ENCODE data around the gene SPAG9.
"Not testable (repeated sequence)": the region's sequence is repeated elsewhere in the genome, so short reads cannot be mapped to it uniquely, and the experiment has no call there.

The SPAG9 gene

DNA sequence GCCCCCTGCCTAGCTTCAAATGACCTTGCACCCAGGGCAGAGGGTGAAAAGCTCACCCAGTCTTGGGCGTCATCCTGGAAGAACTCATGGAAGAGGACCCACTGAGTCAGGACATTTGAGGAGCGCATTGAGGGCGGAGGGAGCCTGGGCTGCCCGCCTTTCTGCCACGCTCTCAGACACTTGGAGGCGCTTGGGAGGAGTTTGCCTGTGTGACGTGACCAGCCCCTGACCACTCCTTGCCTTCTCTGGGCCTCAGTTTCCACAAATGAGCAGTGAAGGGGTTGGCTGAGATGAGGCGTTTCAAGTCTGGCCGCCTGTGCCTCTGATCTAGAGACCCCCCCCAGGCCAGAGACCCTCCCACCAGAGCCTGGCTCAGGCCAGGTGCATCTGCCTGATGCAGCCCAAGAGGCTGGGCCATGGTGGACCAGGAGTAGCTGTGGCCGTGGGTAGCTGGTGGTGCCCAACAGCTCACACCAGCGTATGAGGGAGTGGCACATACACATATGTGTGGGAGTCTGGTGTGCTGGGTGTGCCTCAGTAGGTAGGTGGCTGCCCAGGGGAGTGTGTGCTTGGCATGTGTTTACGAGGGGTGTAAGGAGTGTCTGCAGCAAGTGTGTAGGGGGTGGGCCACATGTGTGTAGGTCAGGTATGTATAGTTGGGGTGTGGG, 174.3 kb downstream of the SPAG9 start:
- DNase-seq = peak in 1 of 10 donors; percentile 57
- intact Hi-C loops (cut with DNase I) = no loop called here

DNA sequence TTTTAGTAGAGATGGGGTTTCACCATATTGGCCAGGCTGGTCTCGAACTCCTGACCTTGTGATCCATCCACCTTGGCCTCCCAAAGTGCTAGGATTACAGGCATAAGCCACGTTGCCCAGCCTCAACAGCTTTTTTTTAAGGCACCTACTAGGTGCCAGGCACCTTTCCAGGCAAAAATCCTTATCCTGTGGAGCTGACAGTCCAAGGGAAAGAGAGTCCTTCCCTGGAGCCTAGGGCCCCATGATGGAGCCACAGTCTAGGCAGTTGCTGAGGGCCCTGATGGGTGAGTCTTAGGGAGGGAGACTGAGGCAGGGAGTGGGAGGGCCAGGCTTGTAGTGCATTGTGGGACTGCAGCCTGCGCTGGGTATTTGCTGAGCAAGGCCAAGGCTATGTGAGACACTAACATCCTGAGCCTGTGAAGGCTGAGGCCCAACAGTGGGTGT, 174.9 kb downstream of the SPAG9 start:
- DNase-seq = peak in 1 of 10 donors; percentile 21
- intact Hi-C loops (cut with DNase I) = no loop called here

DNA sequence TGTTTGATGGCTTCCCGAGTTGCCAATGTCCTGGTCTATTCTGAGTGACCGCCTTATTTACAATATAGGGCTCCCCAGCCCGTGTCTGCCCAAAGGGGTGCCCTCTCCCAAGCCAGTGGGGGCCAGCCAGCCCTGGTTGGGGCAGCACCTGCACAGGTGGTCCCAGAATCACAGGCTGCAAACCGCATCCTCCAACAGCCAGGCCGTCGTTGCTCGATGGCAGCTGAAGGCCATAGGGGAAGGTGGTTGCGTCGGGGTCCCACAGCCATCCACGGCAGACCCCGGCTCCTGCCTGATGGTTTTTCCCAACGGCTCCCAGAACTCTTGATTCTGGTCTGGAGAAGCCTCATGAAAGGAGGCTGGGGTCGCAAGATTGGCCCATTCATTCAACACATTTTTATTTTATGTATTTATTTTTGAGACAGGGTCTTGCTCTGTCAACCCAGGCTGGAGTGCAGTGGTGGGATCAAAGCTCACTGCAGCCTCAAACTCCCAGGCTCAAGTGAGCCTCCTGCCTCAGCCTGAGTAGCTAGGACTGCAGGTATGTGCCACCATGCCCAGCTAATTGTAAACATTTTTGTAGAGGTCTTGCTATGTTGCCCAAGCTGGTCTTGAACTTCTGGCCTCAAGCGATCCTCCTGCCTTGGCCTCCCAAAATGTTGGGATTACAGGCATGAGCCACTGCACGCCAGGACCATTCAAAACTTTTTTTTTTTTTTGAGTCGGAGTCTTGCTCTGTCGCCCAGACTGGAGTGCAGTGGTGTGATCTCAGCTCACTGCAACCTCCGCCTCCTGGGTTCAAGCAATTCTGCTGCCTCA, 175.6 kb downstream of the SPAG9 start:
- intact Hi-C loops (cut with DNase I) = no loop called here

DNA sequence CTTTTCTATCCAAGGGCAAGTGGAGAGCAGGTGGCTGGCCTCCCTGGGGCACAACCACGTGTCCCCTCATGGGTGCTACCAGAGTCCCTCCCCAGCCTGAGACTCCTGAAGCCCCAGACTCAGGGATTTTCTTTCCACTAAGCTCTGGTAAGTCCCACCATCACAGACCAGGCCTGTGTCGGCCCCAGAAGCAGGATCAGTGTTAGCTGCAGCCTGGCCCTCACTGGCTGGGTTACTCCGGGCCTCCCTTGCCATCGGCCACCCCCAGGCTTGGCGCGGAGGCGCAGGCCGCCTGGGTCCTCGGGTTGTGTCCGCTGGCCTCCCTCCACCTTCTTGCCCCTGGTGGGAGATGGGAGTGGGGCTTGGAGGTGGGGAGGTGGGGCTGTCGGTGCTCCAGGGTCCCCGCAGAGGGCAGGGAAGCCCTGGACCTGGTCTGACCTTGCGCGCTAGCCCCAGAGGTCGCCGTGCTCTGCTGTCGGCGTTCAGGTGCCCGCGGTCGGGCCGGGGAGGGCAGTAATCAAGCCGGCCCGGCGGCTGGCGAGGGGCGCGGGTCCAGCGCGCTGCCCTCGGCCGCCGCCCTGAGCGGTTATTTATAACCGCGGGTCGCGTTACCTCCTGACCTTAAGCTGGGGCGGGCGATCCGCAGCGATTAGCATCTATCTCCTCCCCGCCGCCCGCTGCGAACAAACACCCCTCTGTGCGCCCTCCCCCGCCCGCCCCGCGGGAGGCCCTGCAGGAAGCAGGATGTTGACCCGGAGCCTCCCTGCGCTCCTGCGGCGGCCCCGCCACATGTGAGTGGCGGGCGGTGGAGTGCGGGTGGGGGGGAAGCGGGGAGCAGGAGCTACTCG, 176.4 kb downstream of the SPAG9 start:
- intact Hi-C loops (cut with DNase I) = no loop called here
- peak in 4 of 10 donors; percentile 58 to 92 (median 70) for DNase-seq

More for the DNA sequence above, 175.6 kb downstream of the SPAG9 start:
- peak in 2 of 10 donors; percentile 27 to 31 for DNase-seq

DNA sequence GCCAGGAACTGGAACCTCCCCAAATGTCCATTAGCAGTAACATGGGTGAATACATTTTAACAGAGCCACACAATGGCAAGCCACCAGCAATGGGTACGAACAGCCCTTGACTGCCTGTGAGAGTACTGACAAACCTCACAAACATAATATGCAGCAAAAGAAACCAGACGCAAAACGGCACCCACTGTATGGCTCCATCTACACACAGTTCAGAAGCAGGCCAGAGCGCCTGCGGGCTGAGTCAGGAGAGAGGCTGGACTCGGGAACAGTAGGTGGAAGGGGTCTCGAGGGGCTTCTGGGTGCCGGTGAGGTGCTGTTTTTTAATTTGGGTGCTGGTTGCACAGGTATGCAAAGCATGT, 177.1 kb downstream of the SPAG9 start:
- peak in 2 of 10 donors; percentile 17 to 46 for DNase-seq
- intact Hi-C loops (cut with DNase I) = no loop called here

DNA sequence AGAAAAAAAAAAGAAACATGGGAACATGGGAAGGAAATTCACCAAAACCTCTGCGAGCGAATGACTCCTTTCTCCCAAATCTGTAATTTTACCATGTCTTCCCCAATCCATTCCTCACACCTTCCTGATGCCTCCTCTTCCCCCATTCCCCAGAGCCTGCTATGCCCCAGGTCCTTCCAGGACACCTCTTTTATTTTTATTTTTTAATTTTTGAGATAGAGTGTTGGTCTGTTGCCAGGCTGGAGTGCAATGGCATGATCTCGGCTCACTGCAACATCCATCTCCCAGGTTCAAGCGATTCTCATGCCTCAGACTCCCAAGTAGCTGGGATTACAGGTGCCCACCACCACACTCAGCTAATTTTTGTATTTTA, 179.0 kb downstream of the SPAG9 start:
- intact Hi-C loops (cut with DNase I); DNase-seq: not testable (repeated sequence)

DNA sequence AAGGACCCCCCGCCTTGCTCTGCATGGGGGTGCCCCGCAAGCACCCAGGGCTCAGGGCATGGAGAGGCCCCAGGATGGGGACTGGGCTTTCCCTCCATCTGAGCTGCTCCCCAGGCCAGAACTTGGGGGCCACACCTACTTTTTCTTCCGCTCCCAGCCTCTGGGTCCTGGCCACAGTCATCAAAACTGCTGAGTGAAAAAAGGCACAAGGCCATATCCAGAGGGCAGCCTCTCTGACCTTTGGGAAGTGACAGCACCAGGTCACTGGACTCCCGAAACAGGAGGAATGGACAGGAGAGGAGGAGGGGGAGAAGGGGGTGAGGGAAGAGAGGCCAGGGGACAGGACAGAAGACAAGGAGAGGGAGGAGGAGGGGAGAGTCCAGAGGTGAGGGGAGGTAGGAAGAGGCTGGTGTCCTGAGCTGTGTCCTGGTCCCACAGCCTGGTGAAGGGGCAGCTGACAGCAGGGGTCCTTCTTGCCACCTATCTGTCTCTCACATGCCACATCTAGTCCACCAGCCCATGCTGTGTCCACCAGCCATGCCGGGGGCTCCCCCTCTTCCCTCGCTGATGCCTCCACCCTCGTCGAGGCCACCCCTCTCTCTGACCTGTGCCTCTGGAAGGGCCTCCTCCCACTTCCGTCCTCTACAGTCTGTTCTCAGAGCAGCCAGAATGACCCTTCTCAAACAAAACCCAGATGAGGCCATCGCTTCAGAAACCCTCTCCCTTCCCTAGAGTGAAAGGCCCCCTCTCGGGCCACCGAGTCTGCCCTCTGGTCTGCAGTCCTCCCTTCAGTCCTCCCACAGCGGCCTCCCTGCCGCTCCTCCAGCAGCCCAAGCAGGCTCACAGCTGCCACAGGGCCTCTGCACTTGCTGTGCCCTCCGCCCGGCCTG, 180.6 kb downstream of the SPAG9 start:
- DNase-seq = peak in 3 of 10 donors; percentile 53 to 62 (median 55)
- intact Hi-C loops (cut with DNase I) = no loop called here

DNA sequence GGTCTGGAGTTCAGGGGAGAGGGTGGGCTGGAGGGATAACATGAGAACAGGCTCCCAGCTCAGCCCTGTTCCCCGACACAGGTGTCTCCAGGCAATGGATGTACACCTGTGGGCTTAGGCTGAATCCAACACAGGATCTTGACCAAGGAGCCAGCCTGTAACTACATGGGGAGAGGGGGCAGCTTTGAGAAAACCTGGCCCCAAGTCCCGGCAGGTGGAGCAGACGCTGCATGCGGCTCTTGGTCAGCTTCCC, 181.2 kb downstream of the SPAG9 start:
- intact Hi-C loops (cut with DNase I) = no loop called here
- DNase-seq = peak in 1 of 10 donors; percentile 44

DNA sequence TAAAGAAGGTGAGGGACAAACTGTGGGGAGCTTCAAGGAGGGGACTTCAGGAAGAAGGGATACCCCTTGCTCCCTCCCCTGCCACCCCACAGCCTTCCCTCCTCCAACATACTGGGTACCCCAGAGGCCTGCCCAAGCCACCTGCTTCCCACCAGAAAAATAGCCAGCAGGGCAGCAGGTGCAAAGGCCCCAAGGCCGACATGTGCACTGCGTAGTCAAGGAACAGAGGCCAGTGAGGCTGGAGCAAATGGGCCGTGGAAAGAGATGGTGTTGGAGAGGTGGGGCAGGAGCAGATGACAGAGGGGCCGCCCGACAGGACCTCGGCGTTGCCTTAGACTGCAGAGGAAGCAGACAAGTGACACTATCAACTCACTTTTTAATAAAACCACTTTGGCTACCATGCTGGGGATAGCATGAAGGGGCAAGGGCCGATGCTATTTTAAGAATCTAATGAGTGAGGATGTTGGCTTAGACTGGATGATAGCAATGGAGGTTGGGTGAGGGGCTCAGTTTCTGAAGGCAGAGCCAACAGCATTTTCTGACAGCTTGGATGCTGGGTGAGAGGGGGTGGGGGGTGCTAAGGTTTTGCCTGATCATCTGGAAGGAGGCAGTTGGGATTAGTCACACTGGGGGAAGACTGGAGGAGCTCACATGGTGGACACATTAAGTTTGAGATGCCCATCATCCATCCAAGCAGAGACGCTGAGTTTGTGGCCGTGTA, 181.7 kb downstream of the SPAG9 start:
- peak in 3 of 10 donors; percentile 22 to 70 (median 44) for DNase-seq
- intact Hi-C loops (cut with DNase I) = no loop called here

DNA sequence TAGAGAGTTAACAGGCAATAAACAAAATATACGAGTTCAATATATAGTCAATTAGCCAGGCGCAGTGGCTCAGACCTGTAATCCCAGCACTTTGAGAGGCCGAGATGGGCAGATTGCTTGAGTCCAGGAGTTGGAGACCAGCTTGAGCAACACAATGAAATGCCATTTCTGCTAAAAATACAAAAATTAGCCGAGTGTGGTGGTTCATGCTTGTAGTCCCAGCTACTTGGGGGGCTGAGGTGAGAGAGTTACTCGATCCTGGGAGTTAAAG, 184.7 kb downstream of the SPAG9 start:
- intact Hi-C loops (cut with DNase I) = no loop called here
- DNase-seq = peak in 2 of 10 donors; percentile 6 to 28

DNA sequence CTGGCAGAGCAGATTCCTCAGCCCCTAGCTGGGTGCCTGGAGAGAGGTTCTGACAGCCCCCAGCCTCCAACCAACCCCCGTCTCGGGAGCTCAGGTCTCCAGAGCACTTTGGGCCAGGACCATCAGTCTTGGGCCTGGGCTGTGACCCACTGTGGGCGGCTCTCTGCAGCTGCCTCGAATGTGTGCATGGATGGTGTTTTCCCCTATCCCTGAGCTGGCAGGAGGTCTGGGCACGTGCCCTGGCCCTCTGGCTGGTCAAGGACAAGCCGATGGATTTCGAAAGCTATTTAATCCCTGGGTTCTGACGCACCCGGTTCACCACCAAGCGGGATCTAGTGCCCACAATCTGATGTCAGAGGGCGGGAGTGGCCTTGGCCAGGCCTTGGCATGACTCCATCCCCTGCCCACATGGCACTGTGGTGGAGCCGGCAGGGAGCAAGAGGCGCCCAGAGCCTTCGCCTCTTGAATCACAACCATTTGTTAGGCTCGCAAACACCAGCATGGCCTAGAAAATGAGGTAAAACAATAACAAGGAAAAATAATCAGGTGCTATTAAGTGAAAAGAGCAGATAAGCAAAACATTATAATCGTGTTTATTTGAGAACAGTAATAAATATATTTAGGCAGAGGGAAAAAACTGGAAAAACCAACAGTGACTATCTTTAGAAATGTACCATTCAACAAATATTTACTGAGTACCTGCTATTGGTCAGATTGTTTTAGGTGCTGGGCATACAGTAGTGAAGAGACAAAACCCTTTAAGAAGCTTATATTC, 185.3 kb downstream of the SPAG9 start:
- DNase-seq = peak; percentile 75 to 97 (median 86)
- intact Hi-C loops (cut with DNase I) = no loop called here

DNA sequence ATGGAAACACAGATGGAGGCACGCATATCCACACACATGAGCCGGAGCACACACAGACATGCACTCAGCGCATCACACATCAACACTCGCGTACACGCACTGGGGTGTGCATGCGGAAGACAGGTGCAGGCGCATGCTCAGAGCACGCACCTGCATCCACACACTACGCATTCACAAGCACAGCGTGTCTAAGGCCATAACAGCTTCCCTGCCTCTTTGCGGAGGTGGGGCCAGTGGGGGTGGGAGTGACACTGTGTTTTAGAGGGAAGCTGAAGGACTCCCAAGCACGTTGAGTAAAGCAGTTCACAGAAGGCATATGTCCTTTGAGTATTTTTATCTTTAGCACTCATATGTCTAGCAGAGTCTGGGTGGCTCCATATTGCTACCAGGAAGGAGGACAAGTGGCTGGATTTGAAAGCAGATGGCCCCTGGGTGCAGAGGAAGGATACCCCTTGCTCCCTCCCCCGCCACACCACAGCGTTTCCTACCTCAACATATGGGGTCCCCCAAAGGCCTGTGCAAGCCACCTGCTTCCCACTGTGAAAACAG, 185.9 kb downstream of the SPAG9 start:
- peak in 7 of 10 donors; percentile 31 to 93 (median 75) for DNase-seq
- intact Hi-C loops (cut with DNase I) = loop anchor here (5.0 kb wide), 1 partner anchor 67 kb away; the partner anchor contains the start of gene TOB1

DNA sequence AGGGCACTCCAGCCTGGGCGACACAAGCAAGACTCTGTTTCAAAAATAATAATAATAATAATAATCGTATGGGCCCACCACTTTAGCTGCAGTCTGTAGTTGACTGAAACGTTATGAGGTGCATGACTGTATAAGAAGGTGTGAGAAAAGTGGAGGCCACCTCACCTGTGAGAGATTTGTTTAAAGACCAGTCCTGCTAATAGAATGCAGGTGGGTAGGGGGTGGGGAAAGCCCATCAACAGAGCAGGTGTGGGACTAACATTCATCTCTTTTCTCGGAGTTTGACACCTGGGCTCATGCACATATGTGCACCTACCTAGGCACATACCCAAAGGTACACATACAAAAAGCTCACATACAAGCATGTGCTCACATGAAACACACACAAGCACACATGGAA, 186.5 kb downstream of the SPAG9 start:
- intact Hi-C loops (cut with DNase I) = loop anchor here (5.0 kb wide), 1 partner anchor 67 kb away; the partner anchor contains the start of gene TOB1

DNA sequence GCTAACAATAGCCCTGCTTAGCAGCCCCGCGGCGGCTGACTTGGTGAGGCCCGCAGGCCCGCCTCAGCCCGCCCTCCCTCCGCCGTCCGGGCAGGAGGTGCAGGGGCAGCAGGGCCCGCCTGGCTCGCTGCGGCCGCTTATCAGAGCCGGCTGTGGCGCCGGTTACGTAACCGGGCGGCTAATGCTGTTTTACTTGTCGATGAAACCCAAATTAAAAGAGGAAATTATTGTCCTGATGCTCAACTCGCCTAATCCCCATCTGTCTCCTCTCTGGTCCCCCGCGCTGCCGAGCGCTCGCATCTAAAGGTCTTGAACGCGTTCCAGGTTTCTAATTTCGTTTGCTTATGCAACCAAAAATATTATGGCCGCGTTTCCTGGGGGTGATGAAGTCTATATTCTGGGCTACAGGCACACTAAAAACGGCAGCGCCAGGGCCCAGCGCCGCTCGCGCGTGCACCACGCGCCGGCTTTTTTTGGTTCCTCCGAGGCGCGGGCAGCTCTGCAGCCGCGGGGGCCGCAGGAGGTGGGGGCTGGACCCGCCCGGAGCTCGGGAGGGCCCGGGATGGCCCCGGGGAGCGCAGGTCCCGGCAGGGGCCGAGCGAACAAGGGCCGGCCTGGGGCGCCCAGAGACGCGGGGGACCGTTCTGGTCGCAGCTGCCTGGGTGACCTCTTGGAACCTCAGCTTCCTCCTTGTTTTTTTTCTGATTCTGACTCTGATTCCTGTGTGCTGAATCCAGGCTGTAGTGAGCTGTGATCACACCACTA, 189.3 kb downstream of the SPAG9 start:
- peak; percentile 79 to 98 (median 89) for DNase-seq
- intact Hi-C loops (cut with DNase I) = loop anchor here (5.0 kb wide), 1 partner anchor 64 kb away; the partner anchor contains the start of gene TOB1

More for the DNA sequence above, 186.5 kb downstream of the SPAG9 start:
- peak in 1 of 10 donors; percentile 7 for DNase-seq

DNA sequence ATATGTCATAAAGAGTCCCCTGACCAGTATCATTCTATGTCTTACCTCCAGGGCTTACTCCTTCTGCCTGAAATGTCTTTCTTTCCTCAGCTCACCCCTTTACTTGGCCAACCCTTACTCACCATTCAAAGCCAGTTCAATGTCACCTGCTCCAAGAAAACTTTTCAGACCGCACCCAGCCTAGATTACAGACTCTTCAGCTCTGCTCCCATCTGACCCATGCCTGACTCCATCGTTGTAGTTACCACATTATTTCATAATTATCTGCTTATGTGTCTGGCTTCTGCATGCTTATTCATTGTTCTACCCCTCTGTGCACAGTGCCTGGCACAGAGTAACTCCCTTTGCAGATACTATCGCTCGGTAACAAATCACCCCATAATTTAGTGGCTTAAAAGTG, 192.0 kb downstream of the SPAG9 start:
- intact Hi-C loops (cut with DNase I) = no loop called here
- no peak for DNase-seq

DNA sequence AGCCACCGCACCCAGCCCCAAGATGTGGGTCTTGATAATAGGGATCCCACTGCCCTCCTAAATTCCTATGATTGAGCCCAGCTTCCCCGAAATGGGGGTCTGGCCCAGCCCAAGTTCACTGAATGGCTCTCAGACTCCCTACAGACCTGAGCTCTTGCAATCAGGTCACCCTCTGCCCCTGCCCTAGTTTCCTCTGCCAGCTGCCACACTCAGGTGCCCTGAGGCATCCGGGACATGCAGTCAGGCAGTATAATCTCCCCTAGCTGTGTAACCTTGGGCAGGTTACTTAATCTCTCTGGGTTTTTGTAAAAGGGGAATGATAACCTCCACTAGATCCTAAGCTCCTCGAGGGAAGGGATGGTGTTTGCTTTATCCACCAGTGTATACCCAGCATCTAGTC, 193.4 kb downstream of the SPAG9 start:
- peak in 1 of 10 donors; percentile 33 for DNase-seq
- intact Hi-C loops (cut with DNase I) = no loop called here

DNA sequence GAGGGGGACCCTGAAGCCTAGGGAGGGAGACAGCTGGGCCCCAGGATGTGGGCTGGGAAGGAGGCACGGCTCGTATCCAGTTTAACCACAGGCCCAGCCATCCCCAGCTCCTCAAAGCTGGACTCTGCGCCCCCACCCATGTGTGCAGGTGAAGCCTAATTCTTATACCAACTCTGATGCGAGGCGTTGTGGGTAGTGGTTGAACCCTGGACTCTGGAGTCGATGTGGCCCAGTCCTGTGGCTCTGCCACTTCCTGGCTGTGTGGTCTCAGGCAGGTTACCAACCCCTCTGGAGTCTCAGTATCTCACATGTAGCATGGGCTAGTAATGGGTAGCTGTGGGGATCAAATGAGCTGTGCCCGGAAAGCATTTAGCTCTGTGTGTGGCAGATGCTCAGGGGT, 194.1 kb downstream of the SPAG9 start:
- peak in 2 of 10 donors; percentile 29 to 60 for DNase-seq
- intact Hi-C loops (cut with DNase I) = no loop called here
